Stimulated activated CD4-positive, alpha-beta T cell treated with anti-CD3 and anti-CD28 coated beads, Interleukin-4, amount 100 ng/mL, for 48 hours (primary cell): ENCODE data around the gene TNS1.
A peak's percentile ranks its signal among the peaks of the same experiment; 100 is the strongest.

Source experiments
- DNase-seq, 2 donors: peaks; one replicate each; pipeline ENCODE4 v3.0.0-alpha.2; 2020; ENCODE audit warnings: low read depth in 2 of 2

TNS1 gene

DNA sequence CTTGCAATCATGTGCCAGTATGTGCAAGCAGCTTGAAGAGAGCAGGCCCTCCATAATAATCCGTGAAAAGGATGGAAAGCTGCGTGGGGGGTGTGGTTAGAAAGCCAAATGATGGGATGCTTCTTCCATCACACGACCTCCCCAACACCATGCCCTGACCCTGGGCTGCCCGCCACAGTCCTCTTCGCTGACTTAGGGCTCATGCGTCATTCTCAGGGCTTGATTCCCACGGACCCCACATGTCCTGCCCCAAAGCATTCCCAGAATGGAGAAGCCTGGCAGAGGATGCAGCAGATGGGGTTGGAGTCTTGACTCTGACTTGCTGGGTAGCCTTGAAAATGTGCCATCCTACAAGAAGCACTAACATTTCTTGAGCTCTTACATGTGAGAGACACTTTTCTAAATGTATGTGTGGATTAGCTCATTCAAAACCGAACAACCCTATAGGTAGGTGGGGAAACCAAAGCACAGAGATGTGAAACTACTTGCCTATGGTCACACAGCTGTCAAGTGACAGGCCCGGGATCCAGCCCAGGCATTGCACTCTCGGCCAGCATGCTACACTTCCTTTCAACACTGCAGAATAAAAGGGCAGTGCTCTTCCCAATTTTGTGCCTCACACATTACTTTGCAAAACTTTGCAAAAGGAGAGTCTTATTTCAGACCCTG is 3.7 kb downstream of the TNS1 start:
- no peak for DNase-seq

DNA sequence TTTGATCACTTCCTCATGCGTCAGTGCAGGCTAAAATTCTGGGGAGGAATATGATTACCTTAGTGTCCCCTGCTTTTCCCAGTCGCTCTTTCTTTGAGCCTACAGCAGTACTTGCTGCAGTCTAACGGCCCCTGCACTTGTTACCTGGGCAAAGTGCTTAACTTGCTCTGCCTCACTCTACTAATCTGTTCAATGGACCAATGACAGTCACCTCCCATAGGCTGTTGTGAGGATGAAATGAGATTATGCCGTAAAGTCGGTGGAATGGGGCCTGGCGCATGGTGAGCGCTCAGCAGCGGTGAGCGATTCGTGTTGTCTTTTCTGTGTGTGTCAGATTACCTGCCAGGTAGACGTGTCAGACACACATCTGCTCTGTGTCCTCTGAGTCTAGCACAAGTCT is 5.3 kb downstream of the TNS1 start:
- DNase-seq: no peak

GRCh38 chr2:217996361-217996760 is 6.4 kb downstream of the TNS1 start:
- DNase-seq: no peak

- DNase-seq: no peak
Observed at GRCh38 chr2:217995731-217996231, 7.0 kb downstream of the TNS1 start.

- DNase-seq: no peak
Observed at GRCh38 chr2:217994776-217995274, 8.0 kb downstream of the TNS1 start.

- DNase-seq: peak; percentile 36 to 70
Observed at GRCh38 chr2:217993817-217994463, 8.9 kb downstream of the TNS1 start.

DNA sequence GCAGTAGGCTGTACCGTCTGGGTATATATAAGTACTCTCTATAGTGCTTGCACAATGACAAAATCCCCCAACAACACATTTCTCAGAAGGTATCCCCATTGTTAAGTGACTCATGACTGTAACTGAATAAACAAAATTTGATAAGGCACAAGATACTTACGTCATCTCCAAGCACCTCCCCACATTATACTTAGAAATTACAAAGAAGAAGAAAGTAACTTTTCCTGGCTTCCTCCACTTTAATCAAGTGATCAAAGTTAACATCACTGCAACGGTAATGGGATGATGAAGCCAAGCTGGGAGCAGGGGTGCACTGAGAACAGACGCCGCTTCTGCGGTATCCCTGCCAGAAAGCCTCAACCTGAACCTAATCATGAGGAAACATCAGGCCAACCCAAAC is 9.7 kb downstream of the TNS1 start:
- no peak for DNase-seq

DNA sequence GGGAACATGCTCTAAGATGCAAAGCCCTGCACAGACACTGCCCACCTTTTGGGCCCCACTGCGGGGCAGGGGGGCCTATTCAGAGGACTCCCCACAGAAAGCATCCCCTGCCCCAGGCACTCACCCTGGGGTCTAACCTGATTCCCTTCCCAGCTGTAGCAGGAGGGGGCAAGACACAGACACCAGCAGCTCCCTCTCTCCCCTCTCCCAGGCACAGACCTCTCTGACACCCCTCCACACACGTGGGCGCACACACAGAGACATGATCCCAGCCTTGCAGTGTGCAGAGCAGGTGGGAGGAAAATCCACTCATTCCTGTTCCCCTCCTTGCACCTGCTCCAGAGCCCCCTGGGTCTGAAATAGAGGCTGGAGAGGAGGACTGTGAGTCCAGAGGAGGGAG is 10.7 kb downstream of the TNS1 start:
- no peak for DNase-seq

GRCh38 chr2:217990791-217991465 is 11.9 kb downstream of the TNS1 start:
- no peak for DNase-seq

DNA sequence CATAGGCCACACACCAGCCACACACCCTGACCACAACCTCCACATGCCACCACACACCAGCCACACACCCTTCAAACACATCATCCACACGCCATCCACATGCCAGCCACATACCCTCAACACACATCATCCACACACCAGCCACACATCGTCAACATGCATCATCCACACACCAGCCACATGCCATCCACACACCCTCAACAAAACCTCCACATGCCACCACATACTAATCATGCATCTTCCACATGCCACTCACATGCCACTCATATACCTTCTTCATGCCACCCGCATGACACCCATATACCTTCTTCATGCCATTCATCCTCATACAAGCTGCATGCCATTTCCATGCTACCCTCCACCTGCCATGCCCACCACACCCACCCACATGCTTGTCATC is 12.4 kb downstream of the TNS1 start:
- DNase-seq: no peak

DNA sequence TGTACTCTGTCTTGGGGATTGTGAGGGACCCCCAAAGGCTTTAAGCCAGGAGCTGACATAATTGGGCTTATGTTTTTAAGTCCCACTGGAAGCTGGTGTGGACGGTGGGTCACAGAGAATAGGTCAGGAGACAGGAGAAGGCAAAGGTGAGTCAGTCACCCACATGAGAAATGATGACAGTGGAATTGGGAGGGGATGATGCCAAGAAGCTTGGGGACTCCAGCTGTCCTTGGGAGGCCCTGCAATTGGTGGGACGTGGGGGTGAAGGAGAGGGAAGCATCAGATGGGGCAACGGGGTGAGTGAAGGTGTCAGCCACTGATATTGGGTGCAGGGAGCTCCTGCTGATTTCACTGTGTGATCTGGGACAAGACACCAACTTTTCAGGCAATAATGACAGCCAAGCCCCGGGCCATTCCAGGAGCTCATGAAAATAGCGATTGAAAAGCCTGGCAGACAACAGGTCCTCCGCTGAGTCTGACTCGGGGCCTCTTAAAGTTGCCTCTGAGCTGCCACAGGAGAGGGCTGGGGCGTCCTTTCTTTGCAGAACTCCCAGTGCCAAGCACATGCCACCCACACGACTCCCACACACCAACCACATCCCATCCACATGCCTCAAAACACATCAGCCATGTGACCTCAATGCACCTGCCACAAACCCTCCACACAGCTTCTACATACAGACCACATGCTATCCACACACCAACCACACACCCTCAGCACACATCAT is 13.4 kb downstream of the TNS1 start:
- DNase-seq: no peak

GRCh38 chr2:217988840-217989204 is 14.0 kb downstream of the TNS1 start:
- no peak for DNase-seq

DNA sequence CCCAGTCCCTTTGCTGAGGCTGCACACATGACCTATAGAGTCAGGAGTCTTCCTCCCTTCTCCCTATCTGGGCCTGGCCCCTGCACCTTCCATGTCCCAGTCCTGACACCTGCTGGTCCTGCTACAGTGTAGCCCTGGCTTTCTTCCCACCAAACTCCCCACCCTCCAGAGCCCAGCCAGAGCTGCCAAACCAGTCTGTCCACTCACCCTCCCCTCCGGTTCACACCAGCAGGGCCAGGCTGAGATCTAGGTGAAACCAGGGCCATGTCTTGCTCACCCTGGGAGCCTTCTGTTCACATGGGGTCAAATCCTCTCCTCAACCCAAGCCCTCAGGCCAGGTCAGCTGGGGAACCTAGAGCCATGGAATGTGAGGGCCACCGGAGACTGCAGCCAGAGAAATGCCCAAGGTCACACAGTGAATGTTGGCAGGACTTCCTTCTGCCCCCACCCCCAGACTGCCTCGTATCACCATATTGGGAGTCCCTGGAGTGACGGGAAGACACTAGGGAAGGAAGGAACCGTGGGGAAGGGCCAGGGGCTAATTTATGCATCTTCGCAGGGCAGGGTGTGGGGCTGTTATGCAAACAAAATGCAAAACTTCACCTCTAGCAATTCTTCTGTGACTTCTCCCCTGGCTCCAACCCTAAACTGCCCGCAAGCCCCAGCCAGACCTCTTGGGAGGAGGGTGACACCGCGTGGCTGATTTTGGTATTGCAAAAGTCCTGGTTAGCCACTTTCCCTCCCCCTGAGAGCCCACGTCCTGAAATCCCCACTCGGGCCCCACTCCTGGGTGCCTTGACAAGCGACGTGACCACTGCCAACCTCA is 14.6 kb downstream of the TNS1 start:
- peak; percentile 51 to 87 for DNase-seq

GRCh38 chr2:217987391-217987790 is 15.4 kb downstream of the TNS1 start:
- no peak for DNase-seq

DNA sequence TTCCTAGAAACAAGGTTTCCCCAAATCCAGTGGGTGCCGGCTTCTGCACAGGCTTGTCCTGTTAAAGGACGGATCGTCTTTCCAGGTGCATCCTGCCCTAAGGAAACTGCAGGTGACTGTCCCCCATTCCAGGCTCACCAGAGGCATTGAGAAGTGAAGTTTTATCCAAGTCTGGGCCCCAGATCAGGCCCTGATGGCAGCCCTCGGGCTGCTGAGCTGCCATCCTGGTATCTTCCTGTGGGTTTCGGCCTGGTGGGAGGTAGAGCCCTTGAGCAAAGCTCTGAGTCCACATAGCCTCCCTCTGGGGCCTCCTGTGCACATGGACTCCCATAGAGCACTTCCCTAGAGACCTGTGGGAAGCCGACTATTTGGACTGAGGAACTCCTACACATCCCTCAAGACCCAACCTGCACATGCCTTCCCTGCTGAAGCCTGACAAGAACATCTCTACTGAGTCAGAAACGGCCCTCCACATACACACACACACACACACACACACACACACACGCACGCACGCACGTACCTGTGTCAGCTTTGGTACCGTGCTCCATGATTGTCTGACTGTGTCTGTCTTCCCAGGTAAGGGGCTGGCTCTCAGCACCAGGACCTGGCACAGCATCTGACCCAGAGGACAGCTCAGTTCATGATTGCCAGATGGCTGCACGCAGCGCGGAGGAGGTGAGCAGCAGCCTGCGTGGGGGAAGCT is 16.4 kb downstream of the TNS1 start:
- DNase-seq: no peak

GRCh38 chr2:217983276-217984233 is 19.2 kb downstream of the TNS1 start:
- DNase-seq: no peak

- no peak for DNase-seq
Observed at GRCh38 chr2:217981971-217982370, 20.8 kb downstream of the TNS1 start.

DNA sequence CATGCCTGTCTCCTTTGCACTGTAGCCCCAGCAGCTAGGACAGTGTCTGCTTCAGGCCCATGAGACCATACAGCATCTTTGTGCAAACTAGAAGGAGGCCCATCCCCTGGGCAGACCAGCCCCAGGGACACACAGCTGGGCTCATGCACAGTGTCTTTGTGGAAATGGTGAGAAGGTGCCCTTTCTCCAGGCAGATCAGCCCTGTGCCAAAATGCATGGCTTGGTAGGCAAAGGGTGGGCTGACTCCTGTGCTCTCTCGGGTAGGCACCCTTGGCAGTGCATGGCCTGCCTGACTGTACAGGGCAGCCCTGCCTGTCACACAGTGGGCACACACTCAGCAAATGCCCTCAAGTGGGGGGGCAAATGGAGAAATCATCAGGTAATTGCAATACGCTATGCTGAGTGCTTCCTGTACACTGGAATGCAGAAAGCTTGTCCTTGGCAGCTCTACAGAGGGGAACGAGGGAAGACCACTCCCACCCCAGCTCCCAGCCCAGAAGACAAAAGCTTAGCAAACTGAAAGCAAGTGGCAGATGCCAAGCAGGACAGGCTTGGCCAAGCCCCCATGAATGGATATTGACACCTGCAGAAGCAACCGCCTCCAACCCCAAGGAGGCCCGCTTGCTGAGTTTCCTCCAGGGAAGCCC is 21.6 kb downstream of the TNS1 start:
- no peak for DNase-seq

- DNase-seq: no peak
Observed at GRCh38 chr2:217980591-217980990, 22.2 kb downstream of the TNS1 start.
